HG02678 (cell line): ENCODE results near the gene DPP4.

Experiments
- ATAC-seq: cut with Tn5 transposase; IDR thresholded peaks from one replicate; pipeline ENCODE4 v1.9.1; 2021; ENCODE audit warnings: mild to moderate bottlenecking, moderate library complexity; ENCODE audit not compliant: unreplicated experiment

The DPP4 gene

GRCh38 chr2:162022290-162022945 lies 51.6 kb downstream of the DPP4 start:
- ATAC-seq, result no peak

GRCh38 chr2:162021516-162022058 lies 52.4 kb downstream of the DPP4 start:
- no peak for ATAC-seq

- no peak for ATAC-seq
These were observed 55.5 kb downstream of the DPP4 start for GRCh38 chr2:162018530-162018929.

GRCh38 chr2:162017233-162017632 lies 56.8 kb downstream of the DPP4 start:
- ATAC-seq, result no peak

DNA sequence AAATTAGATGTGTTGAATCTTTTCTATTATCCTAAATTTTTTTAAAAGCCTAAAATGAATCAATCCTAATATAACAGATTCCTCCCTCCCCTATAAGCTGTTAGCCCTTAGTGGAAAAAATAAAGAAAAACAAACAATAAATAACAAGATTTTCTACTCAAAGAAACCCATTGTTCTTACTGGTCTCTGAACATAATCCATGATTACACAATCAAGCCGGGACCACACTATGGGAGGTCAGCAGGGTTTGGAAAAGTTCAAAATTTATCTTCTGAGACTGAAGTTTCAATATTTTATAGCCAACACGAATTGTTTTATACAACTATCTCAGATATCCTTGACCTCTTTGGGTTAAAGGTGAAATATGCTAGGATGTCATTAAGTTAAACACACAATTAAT lies 57.9 kb downstream of the DPP4 start:
- no peak for ATAC-seq

GRCh38 chr2:162014751-162015150 lies 59.3 kb downstream of the DPP4 start:
- ATAC-seq, result no peak

DNA sequence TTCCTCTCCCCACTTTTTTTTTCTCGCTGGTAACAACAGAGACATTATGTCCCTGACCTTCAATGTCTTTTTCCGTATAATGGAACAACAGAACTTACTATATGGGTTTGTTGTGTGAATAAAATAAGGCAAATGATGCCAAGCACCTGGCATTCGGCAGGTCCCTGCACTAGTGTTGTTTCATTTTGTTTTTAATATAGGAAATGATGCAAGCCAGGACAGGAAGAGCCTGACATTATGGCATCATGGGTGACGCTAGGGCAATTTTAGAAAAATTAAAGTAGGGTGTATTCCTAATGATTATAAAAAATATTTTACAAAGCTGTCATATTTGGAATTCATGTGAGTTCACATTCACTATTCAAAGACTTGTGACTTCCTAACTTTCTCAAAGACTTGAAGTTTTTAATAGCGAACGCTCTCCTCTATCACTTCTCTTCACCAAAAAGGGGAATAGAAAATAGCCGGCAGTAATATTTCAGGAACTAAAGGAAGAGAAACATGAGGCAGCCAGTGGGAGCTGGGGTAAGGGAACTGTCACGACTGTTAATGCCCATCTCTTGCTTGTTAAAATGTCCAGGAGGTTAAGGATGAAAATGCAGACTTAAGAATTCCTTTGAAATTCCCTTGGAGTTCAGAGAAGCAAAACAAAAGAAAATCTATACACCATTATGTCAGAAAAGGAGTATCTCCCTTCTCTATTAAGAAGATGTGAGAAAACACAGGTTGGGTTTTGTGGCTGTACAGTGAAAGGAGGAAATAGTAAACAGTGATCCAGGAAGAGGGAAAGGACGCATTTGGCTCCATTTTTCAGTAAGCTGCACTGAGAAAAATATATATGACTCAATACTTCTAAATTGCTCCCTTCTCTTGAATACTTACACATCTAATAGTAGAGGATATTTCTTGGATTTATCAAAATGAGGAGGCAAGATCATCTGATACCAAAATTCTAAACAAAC lies 60.2 kb downstream of the DPP4 start:
- ATAC-seq, result no peak

- ATAC-seq, result no peak
These were observed 61.4 kb downstream of the DPP4 start for GRCh38 chr2:162012565-162013058.

- ATAC-seq, result no peak
These were observed 62.1 kb downstream of the DPP4 start for GRCh38 chr2:162011706-162012564.

DNA sequence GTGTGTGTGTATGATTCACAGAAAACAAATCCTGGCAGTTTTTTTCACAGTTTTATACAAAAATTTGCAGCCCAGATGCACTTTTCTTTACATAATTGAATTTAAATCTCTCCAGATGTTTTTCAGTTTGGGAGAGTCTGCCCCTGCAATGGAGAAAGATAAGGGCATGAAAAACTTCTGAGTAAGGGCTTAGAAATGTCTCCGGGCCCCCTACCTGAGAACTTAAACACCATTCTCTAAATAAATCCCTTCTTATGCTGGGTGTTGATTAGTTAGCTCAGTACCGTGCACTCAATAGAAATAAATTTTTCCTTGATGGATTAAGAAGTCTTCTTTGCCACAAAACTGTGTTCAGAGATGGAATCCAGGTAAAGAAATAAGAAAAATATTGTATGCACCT lies 64.5 kb downstream of the DPP4 start:
- ATAC-seq, result no peak

DNA sequence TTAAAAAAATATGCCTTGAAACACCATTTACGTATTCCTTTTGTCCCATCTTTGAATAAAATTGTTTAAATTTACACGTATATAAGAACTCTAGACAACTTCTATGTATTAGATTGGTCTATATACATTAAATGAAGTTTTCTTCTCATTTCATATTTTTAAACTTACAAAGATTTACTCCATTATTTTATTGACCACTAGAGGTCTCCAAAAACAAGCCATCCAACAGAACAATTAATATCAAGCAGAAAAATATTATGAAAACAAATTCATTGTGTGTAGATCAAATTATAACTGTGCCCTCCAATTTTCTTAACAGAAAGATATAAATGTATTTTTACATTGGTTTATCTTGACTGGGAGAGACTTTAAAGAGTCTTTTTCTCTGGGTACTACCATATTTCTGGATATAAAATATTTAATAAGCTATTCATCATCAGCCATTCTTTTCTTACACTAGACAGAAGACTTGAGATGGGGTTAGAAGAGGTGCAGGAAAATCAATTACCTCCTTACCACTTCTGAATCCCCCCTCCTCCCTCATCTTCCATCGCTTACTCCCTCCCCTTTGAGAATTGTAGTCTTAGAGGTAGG lies 66.5 kb downstream of the DPP4 start:
- ATAC-seq, result no peak

GRCh38 chr2:162006337-162006736 lies 67.7 kb downstream of the DPP4 start:
- no peak for ATAC-seq

DNA sequence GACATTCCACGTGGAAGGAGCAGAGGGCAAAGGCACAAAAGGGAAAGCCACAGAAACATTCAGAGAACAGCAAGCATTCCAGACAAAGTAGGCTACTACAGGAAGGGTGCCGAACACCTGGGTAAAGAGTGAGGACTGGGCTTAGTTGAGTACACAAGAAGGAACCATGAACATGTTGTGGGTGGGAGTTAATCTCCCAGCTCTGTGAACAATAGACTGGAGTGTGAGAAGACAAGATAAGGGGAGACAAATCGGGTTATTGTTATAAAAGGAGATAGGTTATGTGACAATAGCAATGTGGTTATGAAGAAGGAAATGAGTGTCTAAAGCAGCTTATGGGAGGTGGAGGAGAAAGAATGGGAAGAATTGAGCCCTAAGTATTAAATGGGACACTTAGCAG lies 70.0 kb downstream of the DPP4 start:
- ATAC-seq, result no peak

- ATAC-seq, result no peak
These were observed 71.3 kb downstream of the DPP4 start for GRCh38 chr2:162002623-162003235.

DNA sequence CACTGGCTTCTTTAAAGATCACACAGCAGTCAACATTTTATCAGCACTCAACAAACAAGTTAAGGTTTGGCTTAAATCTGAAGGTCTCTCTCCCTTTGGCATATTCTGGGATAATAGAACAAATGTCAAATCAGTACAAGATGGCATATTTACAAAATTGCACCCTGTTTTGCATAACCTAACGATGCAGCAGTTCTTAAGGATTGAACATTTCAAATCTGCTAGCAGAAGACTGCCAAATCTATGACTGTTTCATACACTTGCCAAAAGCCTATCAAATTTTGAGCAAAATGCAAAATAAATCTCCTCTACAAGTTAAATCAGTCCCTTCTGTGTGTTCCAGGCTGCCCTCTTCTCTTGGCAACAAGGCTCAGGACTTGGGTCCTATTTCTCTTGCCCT lies 73.6 kb downstream of the DPP4 start:
- ATAC-seq, result no peak

- ATAC-seq, result no peak
These were observed 74.7 kb downstream of the DPP4 start for GRCh38 chr2:161999321-161999720.

GRCh38 chr2:161998857-161999256 lies 75.2 kb downstream of the DPP4 start:
- ATAC-seq, result no peak

- ATAC-seq, result no peak
These were observed 76.0 kb downstream of the DPP4 start for GRCh38 chr2:161997916-161998471.

DNA sequence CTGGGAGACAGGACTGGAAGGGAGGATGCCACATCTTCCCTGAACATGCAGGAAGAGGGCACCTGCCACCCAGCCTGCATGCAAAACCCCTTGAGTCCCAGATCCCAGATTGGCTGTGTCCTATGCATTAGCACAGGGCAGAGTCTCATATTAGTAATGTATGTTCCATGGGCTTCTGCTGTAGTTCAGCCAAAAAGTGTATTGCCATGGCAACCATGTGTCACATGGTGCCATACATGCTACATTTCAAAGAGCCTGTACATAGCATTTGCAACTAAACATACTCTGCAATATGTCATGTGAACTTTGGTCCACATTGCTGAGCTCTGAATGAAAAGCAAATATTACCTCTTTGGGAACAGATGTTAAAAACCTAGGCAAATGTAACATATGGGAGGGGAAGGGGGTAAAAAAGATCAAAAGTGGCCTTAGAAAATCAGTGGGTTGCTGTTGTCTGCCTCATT lies 78.4 kb downstream of the DPP4 start:
- no peak for ATAC-seq
